ENCODE data around the gene ZNF541.

- TF ChIP-seq YY1 (IDR thresholded peaks at IDR 0.05; ENCODE audit: insufficient read depth, insufficient read length) (no peak), SUZ12 (IDR thresholded peaks at IDR 0.05; ENCODE audit: extremely low read depth, insufficient read depth, insufficient read length) (no peak), ZNF274 (IDR thresholded peaks at IDR 0.05; ENCODE audit: low read depth, low read length) (no peak)
Observed at GRCh38 chr19:47618771-47619170, 45.8 kb upstream of the ZNF541 start.
